Stimulated activated CD4-positive, alpha-beta T cell treated with anti-CD3 and anti-CD28 coated beads, Interleukin-4, amount 100 ng/mL, for 4 hours (primary cell): ENCODE measurements around the gene GALNT9.
"Not testable (repeated sequence)": the region's sequence is repeated elsewhere in the genome, so short reads cannot be mapped to it uniquely, and the experiment has no call there.

Experiments
- DNase-seq, 2 experiments: peaks; one replicate each; pipeline ENCODE4 v3.0.0-alpha.2; 2020

The GALNT9 gene

DNA sequence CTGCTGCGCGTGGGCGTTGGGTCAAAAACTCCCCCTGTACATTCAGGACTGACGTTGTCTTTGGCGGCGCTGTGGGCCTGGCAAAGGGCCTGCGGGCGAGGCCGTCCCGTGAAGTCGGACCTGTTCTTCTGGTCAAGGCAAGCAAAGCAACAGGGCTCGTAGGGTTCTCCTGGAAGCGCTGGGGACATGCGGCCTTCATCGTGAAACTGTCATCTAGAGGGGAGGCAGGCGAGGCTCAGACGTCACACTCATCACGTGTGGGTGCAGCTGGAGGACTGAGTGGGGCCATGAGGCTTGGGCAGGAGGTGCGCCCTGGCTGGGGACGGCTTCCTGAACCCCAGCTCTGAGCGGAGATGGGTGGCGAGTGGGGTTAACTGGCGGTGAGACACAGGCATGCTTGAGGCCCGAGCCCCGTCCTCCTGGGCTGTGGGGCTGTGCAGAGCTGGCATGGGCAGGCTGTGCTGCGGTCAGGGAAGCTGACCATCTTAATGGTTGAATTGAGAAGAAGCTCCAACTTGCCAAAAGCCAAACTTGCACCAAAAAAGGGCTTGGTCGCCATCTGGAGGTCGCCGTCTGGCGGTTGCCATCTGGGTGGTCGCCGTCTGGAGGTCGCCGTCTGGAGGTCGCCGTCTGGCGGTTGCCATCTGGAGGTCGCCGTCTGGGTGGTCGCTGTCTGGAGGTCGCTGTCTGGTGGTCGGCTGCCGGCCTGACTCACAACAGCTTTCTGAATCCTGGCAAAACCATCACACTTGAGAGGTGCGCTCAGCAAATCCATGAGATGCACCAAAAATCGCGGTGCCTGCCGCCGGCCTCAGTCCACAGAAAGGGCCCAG lies 119.0 kb downstream of the GALNT9 start:
- DNase-seq, result no peak

- DNase-seq, result no peak
Measured at GRCh38 chr12:132209619-132210222, 119.7 kb downstream of the GALNT9 start.

DNA sequence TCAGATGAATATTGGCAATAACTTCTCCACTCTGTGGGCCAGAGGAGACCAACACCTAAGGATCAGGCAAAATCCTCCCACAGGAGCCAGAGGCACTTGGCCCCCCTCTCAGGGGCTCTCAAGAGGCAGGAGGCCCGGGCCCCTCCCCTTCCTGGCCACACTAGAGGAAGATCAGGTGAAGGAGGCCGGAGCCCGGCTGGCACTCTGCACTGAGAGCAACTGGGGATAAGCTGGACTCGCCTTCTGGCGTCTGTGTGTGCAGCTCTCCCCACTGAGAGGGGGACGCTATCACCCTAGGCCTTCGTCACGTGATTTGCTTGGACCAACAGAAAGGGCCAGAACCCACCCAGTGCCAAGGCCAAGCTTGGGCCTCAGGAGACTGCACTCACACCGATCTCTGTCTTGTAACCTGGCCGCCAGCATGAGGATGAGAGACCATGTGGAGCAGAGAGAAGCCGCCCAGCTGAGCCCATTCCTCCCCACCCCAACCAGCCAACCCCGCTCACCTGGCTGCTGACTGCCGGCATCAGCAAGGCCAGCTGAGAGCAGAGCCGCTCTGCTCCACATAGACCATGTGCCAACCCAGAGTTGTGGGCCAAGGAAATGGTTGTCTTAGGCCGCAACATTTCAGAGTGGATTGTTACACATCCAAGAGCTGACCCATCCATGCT lies 121.1 kb downstream of the GALNT9 start:
- DNase-seq, result no peak

DNA sequence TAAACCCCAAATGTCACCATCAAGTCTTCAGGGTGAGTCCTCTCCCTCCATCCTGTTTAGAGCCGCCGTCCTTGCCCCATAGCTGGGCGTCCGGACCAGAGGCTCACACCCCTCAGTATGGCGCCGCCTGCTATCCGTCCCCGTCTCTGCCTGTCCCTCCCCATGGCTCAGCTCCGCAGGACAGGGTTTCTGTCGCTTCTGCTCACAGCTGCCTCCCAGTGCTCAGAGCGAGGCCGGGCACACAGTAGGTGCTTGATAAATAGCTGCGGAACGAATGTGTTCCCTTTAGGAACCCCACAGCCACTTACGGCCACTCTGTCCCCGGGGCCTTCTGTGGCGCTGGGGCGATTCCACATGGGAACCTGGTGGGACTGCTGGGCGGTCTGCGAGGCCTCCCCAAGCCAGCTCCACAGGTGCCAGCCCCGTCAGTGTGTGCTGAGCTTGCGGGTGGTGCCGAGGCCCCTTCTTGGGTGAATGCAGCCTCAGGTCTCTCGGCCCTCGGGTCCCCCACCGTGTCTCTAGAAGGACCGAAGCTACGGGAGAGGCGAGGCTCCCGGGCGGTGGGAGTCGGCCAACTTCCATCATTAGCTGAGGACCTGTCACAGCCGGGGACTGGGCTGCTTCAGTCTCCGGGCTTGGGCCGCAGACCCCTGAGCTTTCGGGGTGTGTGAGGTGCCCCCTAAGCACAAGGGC lies 122.2 kb downstream of the GALNT9 start:
- DNase-seq, result no peak

DNA sequence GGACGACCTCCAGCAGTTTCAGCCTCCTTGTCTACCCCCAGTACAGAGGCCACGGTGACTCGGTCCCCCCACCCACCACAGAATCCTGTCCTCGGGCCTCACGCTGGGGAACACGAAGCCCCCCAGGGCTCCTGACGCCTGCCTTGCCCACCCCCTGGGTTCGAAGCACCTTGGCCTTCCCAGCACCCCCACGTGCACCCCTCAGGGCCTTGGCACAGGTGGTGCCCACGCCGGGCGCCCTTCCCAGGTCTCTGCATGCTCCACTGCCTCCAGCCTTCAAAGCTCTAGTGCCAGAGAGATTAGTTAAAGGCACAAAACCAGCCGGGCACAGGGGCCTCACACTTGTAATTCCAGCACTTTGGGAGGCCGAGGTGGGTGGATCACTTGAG lies 123.3 kb downstream of the GALNT9 start:
- DNase-seq, result no peak

DNA sequence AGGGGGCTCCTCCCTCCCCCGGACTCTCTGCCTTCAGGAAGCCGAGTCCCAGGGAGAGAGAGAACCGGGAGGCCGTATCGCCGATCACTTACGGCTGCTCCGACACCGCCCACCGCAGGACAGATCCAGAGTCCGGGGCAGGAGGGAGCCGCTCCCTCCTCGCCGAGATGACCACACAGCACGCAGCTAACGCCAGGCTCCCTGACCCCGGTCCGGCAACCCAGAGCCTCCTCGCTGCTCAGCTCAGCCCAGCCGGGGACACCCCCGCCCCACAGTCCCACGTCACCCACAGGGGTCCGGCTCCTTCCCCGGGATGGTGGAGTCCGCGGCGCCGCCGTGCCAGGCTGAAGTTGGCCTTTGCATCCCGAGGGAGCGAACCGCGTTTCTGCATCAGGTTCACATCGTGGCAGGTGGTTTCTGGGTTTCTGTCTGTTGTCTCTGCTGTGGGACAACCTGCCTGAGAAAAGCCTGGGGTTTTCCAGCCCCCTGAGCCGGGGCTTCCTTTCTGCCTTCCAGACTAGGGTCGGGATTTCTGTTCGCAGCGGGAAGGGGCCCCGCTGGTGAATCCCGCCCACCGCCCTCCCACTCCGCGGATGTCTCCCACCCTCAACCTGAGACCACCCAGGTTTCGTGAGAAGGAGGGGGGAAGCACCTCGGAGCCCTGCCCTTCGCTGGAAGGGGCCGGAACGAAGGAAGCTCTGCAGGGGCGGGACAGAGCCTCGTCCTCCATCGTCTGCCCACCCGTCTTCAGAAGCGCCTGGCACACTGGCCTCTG lies 123.9 kb downstream of the GALNT9 start:
- no peak for DNase-seq

DNA sequence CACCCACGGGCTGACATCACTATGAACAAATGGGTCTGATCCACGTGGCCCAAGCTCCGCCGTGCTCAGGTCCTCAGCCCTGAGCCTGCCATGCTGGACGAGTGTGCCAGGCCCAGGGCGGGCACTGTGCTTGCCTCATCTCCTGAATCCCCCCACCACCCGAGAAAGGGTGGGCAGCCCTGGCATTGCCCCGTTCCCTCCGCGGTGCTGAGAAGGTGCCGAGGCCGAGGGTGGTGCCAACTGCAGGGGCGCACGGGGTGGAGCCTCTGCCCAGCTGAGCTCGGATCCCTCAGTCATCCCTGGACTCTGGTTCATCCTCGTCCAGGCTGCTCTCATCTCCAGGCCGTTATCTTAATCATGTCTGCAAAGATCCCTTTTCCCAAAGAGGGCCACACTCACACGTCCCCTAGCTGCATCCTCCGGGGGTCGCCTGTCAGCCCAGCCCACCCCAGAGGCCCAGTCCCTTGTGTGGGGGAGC lies 124.6 kb downstream of the GALNT9 start:
- no peak for DNase-seq

GRCh38 chr12:132204063-132204792 lies 125.2 kb downstream of the GALNT9 start:
- DNase-seq, result no peak

DNA sequence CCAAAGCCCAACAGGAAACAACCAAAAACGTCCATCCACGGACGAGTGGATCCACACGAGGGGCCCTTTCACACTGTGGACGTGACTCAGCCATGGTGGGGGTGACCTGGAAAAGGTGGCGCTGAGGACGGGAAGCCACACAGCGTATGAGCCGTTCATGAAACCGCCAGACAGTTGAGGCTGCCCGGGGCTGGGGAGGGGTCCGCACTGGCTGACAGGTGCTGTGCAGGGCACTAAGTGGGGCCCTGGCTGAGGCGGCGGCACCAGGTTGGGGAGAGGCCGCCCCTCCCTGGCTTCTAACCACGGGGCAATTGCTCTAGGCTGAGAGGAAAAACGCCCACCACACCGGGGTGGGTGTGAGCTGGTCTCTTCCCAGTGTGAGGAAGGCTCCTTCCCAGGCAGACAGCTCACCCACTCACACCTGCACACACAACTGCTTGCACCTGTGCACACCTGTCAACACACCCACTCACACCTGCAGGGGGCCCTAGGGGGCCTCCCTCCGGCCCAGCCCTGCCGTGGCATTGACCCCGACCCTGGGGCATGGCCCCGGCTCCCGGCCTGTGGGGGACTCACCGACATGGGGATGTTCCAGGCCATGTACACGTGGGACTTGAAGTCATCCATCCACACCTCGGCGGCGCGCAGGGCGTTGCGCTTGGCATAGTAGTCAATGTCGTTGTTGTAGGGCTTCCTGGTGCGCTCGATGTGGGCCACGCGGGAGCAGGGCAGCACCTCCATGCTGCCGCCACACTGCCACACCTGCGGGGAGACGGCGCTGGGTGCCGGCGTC lies 126.3 kb downstream of the GALNT9 start:
- DNase-seq, result no peak

DNA sequence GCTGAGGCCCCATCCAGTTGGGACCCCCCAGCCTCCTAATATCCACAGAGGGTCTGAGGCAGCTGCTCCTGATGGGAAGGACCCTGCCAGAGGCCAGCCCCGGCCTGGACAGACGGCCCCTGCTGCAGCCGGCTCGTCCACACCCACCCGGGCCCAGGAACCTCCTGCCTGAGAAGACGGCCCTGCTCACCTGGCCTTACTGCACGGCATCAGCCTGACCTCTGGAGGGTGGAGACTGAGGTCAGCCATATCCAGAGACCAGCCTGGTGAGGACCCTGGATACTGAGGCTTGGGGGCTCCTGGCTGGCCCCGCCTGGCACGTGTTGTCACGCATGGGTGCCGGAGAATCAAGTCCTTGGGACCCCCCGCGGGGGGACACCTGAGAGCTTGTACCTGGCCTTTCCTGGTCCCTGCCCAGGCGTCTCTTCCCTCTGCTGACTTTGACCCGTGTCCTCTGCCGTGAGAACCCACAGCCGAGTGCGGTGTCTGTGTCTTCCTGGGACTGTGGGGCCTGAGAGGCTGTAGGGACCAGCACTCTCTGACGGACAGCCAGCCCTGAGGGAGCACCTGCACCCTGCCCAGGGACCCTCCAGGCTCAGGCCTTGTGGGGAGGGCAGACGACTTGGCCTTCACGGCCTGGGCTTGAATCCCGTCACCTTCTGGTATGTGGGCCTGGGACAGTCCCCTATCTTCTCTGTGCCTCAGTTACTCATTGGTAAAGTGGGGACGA lies 127.8 kb downstream of the GALNT9 start:
- no peak for DNase-seq

DNA sequence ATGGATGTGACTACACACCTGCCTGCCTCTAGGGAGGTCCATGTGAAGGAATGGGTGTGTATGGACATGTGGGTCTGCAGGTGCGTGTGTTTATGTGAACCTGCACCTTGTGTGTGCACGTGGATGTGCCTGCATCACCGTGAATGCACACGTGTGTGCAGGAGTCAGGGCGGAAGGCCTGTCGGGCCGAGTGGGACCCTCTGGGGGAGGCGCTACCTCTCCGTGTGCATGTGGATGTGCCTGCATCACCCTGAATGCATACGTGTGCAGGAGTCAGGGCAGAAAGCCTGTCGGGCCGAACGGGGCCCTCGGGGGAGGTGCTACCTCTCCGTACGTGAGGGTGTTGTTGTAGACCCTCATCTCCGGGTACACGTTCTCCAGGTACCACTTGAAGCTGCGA lies 128.6 kb downstream of the GALNT9 start:
- DNase-seq, result no peak

GRCh38 chr12:132199526-132200319 lies 129.7 kb downstream of the GALNT9 start:
- no peak for DNase-seq

- no peak for DNase-seq
Measured at GRCh38 chr12:132199101-132199500, 130.3 kb downstream of the GALNT9 start.

DNA sequence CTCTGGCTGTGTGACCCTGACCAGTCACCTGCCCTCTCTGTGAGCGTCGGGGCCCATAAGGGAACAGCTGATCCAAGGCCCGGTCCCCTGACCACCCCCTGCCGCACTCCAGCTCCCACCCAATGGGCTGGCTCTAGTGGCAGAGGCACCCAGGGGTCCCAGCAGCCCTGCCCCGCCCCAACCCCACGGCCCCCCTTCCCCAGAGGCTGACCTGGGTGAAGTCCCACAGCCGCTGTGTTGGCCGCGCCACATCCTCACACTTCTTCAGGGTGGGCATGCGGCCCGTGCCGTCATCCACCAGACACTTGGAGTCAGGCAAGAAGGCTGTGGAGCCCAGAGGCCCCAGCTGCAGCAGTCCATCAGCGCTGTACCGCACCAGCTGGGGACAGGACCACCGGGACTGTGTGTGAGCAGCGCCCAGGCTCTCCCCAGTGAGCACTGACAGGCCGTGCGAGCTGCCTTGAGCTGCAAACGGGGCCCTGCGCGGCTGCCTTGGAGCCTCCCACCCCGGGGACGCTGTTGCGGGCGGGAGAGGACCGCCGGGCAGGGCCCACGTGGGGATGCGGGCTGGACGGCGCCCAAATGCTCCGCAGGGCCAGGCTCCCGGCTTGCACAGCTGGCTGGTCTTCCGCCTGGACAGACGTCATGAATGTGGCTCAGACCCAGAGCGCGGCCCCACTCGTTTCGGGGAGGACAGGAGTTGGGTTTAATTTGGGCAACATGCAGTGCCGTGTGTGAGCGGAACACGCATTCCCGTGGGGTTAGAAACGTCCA lies 131.6 kb downstream of the GALNT9 start:
- DNase-seq, result no peak

- no peak for DNase-seq
Measured at GRCh38 chr12:132196873-132197390, 132.5 kb downstream of the GALNT9 start.

DNA sequence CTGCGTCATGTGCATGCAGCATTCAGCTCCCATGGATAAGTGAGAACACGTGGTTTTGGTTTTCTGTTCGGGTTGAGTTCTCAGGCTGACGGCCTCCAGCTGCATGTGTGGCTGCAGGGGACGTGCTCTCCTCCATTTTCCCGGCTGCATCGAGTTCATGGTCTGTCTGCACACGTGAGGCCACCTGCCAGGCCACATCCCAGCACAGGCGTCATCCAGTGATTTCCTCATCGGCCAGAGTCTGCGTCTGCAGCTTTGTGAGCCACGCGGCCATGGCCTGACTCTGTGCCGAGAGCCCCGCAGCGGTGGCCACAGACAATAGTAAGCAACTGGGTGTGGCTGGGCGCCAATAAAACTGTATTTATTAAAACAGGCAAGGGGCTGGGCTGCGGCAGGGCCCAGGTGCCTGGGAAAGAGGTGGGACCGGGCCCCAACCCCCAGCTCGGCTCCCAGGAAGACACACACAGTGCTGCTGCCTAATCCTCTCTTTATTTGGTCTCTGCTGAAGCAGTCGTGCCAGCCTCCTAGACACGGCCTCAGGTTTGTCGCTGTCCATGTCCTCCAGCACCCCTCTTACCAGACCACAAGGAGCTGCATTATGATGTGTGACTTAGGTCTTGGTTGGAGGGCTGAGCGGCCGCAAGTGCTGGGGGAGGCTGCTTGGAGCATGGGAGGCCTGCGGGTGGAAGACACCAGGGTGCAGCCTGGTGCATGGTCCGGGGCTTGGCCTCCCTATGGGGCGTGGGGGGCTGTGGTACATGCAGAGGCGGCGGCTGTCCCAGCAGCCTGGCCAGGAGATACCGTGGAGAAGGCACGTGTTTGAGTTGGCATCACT lies 133.1 kb downstream of the GALNT9 start:
- DNase-seq, result no peak

DNA sequence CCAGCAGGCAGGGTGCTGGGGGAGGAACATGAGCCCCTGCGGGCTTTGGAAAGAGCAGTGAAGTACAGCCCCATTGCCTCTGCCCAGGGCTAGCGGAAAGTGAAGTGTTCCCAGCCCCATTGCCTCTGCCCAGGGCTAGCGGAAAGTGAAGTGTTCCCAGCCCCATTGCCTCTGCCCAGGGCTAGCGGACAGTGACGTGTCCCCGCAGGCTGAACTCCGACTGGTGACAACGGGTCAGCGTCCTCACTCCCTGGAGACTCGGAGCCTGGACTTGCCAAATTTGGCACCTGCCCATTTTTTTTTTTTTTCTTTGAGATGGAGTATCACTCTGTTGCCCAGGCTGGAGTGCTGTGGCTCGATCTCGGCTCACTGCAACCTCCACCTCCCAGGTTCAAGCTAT lies 134.1 kb downstream of the GALNT9 start:
- not testable (repeated sequence) for DNase-seq
